Cerebellar nuclear complex (tissue), 1 donor: Measurements from ENCODE around the gene IFIT3.
"Not testable (repeated sequence)": the region's sequence is repeated elsewhere in the genome, so short reads cannot be mapped to it uniquely, and the experiment has no call there.

Experiments used
- DNase-seq, 2 experiments: peaks; one replicate each; lab custom pipeline; 2025; lab: John Stamatoyannopoulos, UW

IFIT3 gene

GRCh38 chr10:89327803-89328441 is at the start of gene IFIT3:
IFIT3 (plus strand) TSS chr10:89327997; CDS start chr10:89328074, 77 bp downstream.
- DNase-seq, result peak in 1 of 2 experiments; percentile 61

- no peak for DNase-seq
Measured at GRCh38 chr10:89278034-89278535, 49.7 kb upstream of the IFIT3 start.

DNA sequence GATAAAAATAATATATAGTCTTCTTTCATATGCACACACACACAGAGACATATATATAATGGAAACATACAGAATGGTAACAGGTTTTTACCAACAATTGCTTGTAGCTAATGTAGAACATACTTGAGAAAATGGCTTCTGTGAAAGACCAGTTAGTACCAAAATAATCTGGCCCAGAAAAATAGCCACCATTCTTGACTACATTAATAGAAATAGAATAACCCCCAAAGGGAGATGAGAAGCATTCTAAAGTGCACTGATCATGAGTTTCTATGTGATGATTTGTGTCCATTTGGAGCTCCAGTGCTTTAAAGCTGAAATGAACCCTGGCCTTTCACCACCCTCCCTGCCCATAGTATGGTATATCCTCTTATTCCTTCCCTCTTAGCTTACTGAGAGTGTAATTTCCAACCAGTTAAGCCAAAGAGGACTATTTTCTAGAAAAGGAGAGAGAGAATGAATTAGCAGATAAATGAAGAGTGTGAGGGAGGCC is 48.9 kb upstream of the IFIT3 start:
- DNase-seq, result no peak

- no peak for DNase-seq
Measured at GRCh38 chr10:89279421-89279869, 48.4 kb upstream of the IFIT3 start.

DNA sequence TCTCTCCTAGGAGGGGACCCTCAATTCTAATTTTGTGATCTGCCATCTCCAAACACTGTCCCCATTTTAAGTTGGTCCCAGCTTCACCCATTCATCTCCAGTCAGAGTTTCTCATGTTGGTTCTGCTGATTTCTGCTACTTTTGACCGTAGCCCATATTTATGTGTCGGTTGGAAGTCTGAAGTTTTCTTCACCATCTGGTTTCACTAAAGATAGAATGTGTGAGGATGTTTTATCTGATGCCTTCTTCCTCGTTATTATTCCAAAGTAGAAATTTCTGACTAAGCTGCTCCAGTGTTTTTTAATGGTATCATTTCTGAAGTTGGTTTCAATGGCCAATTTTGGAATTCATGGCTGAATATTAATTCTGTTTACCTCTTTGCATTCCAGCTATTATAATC is 47.3 kb upstream of the IFIT3 start:
- no peak for DNase-seq

GRCh38 chr10:89281606-89282395 is 46.0 kb upstream of the IFIT3 start:
- no peak for DNase-seq

- peak; percentile 14 to 87 for DNase-seq
Measured at GRCh38 chr10:89283025-89283935, 44.5 kb upstream of the IFIT3 start.

DNA sequence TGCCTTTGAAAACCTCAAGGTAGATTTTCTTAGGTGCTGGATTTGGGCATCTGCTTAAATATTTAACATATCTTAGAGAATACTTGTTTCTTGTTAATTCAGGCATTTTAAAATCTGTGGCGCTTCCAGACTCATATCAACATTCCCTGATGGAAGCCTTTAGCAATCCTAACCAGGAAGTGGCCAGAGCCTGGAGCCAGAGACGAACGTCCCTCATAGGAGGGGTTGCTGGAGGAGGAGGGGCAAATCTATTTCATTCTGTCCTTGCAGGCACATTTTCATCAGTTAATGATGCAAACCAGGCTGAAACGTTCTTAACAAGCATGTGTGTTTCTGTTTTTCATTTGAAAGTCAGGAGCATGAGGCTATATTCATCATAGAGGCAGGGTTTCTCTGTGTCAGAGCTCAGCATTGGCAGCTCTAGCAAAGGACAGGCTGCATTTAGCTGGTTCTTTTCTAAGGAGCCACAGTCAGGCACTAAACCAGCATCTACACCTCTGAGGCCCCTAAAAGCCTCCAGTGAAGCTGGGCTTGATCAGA is 43.8 kb upstream of the IFIT3 start:
- peak in 1 of 2 experiments; percentile 87 for DNase-seq

- not testable (repeated sequence) for DNase-seq
Measured at GRCh38 chr10:89284711-89285110, 43.1 kb upstream of the IFIT3 start.

DNA sequence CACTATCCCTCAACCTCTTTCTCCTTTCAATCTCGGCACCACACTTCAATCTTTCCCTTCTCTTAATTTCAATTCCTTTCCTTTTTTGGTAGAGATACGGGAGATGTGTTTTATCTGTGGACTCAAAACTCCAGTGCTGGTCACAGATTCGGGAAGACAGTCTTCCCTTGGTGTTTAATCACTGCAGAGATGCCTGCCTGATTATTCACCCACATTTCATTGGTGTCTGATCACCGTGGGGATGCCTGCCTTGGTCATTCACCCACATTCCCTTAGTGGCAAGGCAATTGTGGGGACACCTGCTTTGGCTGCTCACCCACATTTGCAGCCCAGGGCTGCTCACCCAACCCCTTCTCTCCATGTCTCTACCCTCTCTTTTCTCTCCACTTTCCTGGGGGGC is 42.5 kb upstream of the IFIT3 start:
- DNase-seq, result not testable (repeated sequence)

DNA sequence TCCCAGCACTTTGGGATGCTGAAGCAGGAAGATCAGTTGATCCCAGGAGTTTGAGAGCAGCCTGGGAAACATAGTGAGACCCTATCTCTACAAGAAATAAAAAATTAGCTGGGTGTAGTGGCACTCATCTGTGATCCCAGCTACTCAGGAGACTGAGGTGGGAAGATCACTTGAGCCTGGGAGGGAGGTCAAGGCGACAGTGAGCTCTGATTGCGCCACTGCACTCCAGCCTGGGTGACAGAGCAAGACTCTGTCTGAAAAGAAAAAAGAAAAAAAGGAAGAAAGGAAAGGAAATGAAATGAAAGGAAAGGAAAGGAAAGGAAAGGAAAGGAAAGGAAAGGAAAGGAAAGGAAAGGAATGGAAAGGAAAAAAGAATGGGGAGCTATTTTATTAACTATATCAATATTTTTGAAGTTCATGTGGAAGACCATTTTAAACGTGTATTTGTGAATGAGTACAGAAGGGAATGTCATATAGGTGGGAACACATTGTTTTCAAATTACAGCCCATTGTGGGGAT is 33.0 kb upstream of the IFIT3 start:
- no peak for DNase-seq

- no peak for DNase-seq
Measured at GRCh38 chr10:89295597-89295996, 32.2 kb upstream of the IFIT3 start.

- DNase-seq, result no peak
Measured at GRCh38 chr10:89296220-89296648, 31.6 kb upstream of the IFIT3 start.

GRCh38 chr10:89297356-89297755 is 30.4 kb upstream of the IFIT3 start:
- DNase-seq, result no peak

- no peak for DNase-seq
Measured at GRCh38 chr10:89297791-89298190, 30.0 kb upstream of the IFIT3 start.

DNA sequence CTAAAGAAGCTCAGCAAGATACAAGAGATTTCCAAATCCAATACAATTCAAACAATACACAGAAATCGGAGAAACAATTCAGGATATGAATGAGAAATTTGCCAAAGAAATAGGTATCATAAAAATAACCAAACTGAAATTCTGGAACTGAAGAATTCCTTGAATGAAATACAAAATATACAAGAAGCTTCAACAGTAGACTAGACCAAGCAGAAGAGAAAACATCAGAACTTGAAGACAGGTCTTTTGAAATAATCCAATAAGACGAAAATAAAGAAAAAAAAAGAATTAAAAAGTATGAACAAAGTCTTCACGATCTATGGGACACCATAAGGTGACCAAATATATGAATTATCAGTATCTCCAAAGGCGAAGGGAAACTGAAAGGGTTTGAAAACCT is 28.8 kb upstream of the IFIT3 start:
- no peak for DNase-seq

GRCh38 chr10:89301232-89301631 is 26.6 kb upstream of the IFIT3 start:
- DNase-seq, result no peak

DNA sequence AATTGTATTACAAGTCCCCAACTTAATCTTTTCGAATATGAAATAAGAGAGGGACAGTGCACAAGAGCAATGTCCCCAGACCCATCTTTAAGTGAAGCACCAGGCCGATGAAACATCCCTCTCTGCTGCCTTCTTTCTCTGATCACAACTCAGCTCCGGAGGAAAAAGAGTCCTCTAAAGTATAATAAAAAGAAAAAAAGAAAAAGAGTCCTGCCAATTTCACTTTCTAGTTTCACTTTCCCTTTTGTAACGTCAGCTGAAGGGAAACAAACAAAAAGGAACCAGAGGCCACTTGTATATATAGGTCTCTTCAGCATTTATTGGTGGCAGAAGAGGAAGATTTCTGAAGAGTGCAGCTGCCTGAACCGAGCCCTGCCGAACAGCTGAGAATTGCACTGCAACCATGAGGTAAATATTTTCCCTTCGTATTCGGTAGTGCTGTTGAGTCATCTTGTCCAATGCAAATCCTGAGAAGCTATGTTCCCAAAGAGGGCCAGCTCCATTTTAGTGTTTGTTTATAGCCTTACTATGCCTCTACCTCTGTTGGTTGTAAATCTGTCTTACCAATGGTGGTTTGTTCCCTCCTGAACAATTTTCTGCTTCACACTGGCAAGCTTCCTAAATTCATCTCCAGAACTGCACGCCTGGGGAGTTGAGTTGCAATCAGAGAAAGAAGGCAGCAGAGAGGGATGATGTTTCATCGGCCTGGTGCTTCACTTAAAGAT is 25.9 kb upstream of the IFIT3 start, which contains the start of gene IFIT2:
IFIT2 (plus strand) TSS at position 326 of the 725 bp plus-strand sequence; CDS start at position 404, 78 bp downstream.
- DNase-seq, result peak in 1 of 2 experiments; percentile 46

- DNase-seq, result no peak
Measured at GRCh38 chr10:89302625-89303024, 25.2 kb upstream of the IFIT3 start.

DNA sequence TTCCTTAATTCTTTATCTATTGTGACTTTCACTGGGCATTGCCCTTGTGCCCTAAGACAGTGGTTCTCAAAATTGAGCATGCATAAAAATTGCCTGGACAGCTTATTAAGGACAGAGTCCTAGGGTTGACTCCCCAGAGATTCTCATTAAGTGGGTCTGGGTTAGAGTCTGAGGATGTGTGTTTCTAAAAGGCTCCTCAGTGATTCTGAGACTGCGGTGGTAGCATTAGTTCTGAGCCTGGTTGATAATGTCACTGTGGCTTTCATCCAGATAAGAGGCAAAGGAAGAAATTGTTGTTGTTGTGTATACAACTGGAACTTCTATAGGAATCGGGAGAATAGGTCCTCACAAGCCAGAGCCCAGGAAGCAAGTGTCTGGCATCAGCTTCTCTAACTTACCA is 24.6 kb upstream of the IFIT3 start:
- DNase-seq, result no peak
